Kidney (tissue), 14 donors: ENCODE data around the gene TFAP2D. TPM values are rescaled to one million over a fixed set of nuclear protein-coding genes. Genes with fewer than 3 reads are reported as not detected.

Source experiments
- DNase-seq, 5 donors: peaks; one replicate each; pipeline ENCODE4 v3.0.0-alpha.2; 2013 to 2020
- FAIRE-seq: peaks from 2 replicates; lab custom pipeline; 2012; peaks lifted over from hg19 to GRCh38; lab: Jason Lieb, UNC
- H3K27ac ChIP-seq, 2 donors: one replicate each; pipeline ENCODE4 v1.7.0; 2013; ENCODE audit warnings: low read depth in 2 of 2, low read length in 2 of 2, inconsistent platforms in 1 of 2
- H3K27me3 ChIP-seq: one replicate; pipeline ENCODE4 v1.7.1; 2013; ENCODE audit warnings: low read length, inconsistent platforms; ENCODE audit not compliant: control insufficient read depth, insufficient read depth
- H3K36me3 ChIP-seq, 3 donors: one replicate each; pipeline versions ENCODE4 v1.7.0 to v1.7.1; 2013; ENCODE audit warnings: low read length in 3 of 3, control low read depth in 1 of 3, inconsistent platforms in 1 of 3; ENCODE audit not compliant: insufficient read depth in 3 of 3, control insufficient read depth in 2 of 3
- H3K4me1 ChIP-seq, 3 donors: one replicate each; pipeline versions ENCODE4 v1.7.0 to v1.7.1; 2013; ENCODE audit warnings: low read length in 3 of 3, inconsistent platforms in 1 of 3, low read depth in 1 of 3; ENCODE audit not compliant: control insufficient read depth in 2 of 3, insufficient read depth in 2 of 3
- H3K4me3 ChIP-seq, 3 donors: one replicate each; pipeline versions ENCODE4 v1.7.0 to v1.8.1; 2013; ENCODE audit warnings: low read length in 3 of 3, control low read depth in 1 of 3, inconsistent platforms in 1 of 3
- H3K9ac ChIP-seq, 3 donors: one replicate each; pipeline versions ENCODE4 v1.7.0 to v1.7.1; 2013; ENCODE audit warnings: low read length in 3 of 3, control low read depth in 1 of 3, inconsistent platforms in 1 of 3
- H3K9me3 ChIP-seq, 3 donors: one replicate each; pipeline versions ENCODE4 v1.7.0 to v1.7.1; 2013; ENCODE audit warnings: low read length in 3 of 3, control low read depth in 1 of 3, inconsistent platforms in 1 of 3; ENCODE audit not compliant: control insufficient read depth in 2 of 3, insufficient read depth in 1 of 3
- CTCF ChIP-seq: IDR thresholded peaks from 3 replicates; pipeline ENCODE4 v1.5.1; 2012; ENCODE audit warnings: mild to moderate bottlenecking, moderate library complexity, borderline replicate concordance; ENCODE audit not compliant: insufficient read depth; ENCODE audit errors: extremely low read depth
- intact Hi-C: fragments of 100-400 bp; cut with DNase I; formaldehyde crosslinking; loops from one replicate; pipeline ENCODE4 v1.11.1; 2022
- polyA plus RNA-seq: library from polyadenylated mRNA; stranded (reverse); fragments of 350-450 nt; fragmentation: Illumina TruSeq; extraction: RNeasy Lipid Tissue Mini Kit (QIAGEN cat#74804); gene quantifications from one replicate; pipeline ENCODE4 v1.2.3, GENCODE V29; 2014; ENCODE audit warnings: low read depth, low replicate concordance; ENCODE audit not compliant: insufficient read depth
- total RNA-seq: library from RNA; stranded (reverse); fragmentation: NEBNext Ultra II Directional; extraction: Animal tissue kit (Norgen Biotek cat#: 25700); gene quantifications from one replicate; pipeline ENCODE4 v1.2.1, GENCODE V29; 2021
- donor health status: control.
- donor health status: control.
- donor health status: control.
- donor health status: control.
- donor health status: control.
- donor health status: DM: yes; HTN: yes; CAD: no.
- donor health status: Normal renal cell carcinoma (clear cell type).

Gene TFAP2D
- total and polyA plus RNA-seq, 2 donors from 2014 or later: not detected

- H3K4me3 ChIP-seq: no peak overlapping the region
- no peak for FAIRE-seq
Observed at GRCh38 chr6:50707652-50708300, 5.5 kb upstream of the TFAP2D start.

GRCh38 chr6:50708664-50709365, 4.5 kb upstream of the TFAP2D start:
- no peak overlapping the region for H3K9ac ChIP-seq
- H3K9me3 ChIP-seq: no peaks in the 10 kb centered on the region
- H3K27ac ChIP-seq: no peak overlapping the region
- DNase-seq (no peak), FAIRE-seq (no peak)
- H3K4me3 ChIP-seq: no peak overlapping the region
- TF ChIP-seq CTCF: no peak
- H3K27me3 ChIP-seq: peaks cover 18% of the 10 kb centered on the region
- intact Hi-C loops: no loop called here
- H3K4me1 ChIP-seq: no peaks in the 10 kb centered on the region
- H3K36me3 ChIP-seq: no peaks in the 10 kb centered on the region

More at GRCh38 chr6:50707652-50708300, 5.5 kb upstream of the TFAP2D start:
- DNase-seq: no peak
- Histone ChIP-seq H3K4me1 (no peaks in the 10 kb centered on the region), H3K27ac (no peak overlapping the region), H3K36me3 (no peaks in the 10 kb centered on the region), H3K27me3 (peaks cover 12% of the 10 kb centered on the region), H3K9me3 (no peaks in the 10 kb centered on the region), H3K9ac (no peak overlapping the region)
- intact Hi-C loops: no loop called here
- TF ChIP-seq CTCF: no peak

- H3K36me3 ChIP-seq: no peaks in the 10 kb centered on the region
- H3K9ac ChIP-seq: no peak overlapping the region
- H3K27ac ChIP-seq: no peak overlapping the region
- no peak for DNase-seq
- H3K27me3 ChIP-seq: peaks cover 20% of the 10 kb centered on the region
- intact Hi-C loops: no loop called here
- no peak overlapping the region for H3K4me3 ChIP-seq
- FAIRE-seq: no peak
- TF ChIP-seq CTCF: no peak
- no peaks in the 10 kb centered on the region for H3K9me3 ChIP-seq
- H3K4me1 ChIP-seq: no peaks in the 10 kb centered on the region
Observed at GRCh38 chr6:50709366-50709734, 4.0 kb upstream of the TFAP2D start.
